Measurements from ENCODE around the gene APOC3. TPM values are rescaled to one million over a fixed set of nuclear protein-coding genes. Genes with fewer than 3 reads are reported as not detected.

Gene APOC3
- total and polyA plus RNA-seq, 2 experiments from 2014 or later, result not detected

- TF ChIP-seq REST (IDR thresholded peaks at IDR 0.05; ENCODE audit: unreplicated experiment) (no peak), CREB1 (CRISPR knock-in tag; IDR thresholded peaks at IDR 0.05; ENCODE audit: low read depth) (no peak), STAT1 (IDR thresholded peaks at IDR 0.05; ENCODE audit: unreplicated experiment) (no peak), ZNF114 (CRISPR knock-in tag; IDR thresholded peaks at IDR 0.05) (no peak), EZH2 (IDR thresholded peaks at IDR 0.05; ENCODE audit: low read depth, unreplicated experiment) (no peak), NANOG (IDR thresholded peaks at IDR 0.05; ENCODE audit: borderline replicate concordance) (no peak), EZH2phosphoT487 (IDR thresholded peaks at IDR 0.05; ENCODE audit: unreplicated experiment) (no peak), JUNB (IDR thresholded peaks at IDR 0.05; ENCODE audit: unreplicated experiment) (no peak)
- TF ChIP-seq, protein P1, sequence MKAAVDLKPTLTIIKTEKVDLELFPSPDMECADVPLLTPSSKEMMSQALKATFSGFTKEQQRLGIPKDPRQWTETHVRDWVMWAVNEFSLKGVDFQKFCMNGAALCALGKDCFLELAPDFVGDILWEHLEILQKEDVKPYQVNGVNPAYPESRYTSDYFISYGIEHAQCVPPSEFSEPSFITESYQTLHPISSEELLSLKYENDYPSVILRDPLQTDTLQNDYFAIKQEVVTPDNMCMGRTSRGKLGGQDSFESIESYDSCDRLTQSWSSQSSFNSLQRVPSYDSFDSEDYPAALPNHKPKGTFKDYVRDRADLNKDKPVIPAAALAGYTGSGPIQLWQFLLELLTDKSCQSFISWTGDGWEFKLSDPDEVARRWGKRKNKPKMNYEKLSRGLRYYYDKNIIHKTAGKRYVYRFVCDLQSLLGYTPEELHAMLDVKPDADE (IDR thresholded peaks at IDR 0.05), result no peak
- TF ChIP-seq, protein P2, sequence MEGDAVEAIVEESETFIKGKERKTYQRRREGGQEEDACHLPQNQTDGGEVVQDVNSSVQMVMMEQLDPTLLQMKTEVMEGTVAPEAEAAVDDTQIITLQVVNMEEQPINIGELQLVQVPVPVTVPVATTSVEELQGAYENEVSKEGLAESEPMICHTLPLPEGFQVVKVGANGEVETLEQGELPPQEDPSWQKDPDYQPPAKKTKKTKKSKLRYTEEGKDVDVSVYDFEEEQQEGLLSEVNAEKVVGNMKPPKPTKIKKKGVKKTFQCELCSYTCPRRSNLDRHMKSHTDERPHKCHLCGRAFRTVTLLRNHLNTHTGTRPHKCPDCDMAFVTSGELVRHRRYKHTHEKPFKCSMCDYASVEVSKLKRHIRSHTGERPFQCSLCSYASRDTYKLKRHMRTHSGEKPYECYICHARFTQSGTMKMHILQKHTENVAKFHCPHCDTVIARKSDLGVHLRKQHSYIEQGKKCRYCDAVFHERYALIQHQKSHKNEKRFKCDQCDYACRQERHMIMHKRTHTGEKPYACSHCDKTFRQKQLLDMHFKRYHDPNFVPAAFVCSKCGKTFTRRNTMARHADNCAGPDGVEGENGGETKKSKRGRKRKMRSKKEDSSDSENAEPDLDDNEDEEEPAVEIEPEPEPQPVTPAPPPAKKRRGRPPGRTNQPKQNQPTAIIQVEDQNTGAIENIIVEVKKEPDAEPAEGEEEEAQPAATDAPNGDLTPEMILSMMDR (conservative IDR thresholded peaks at IDR 0.05; ENCODE audit: low read depth in 2 of 2), result no peak
Measured at GRCh38 chr11:116857936-116858335, 28.2 kb downstream of the APOC3 start (continued).

DNA sequence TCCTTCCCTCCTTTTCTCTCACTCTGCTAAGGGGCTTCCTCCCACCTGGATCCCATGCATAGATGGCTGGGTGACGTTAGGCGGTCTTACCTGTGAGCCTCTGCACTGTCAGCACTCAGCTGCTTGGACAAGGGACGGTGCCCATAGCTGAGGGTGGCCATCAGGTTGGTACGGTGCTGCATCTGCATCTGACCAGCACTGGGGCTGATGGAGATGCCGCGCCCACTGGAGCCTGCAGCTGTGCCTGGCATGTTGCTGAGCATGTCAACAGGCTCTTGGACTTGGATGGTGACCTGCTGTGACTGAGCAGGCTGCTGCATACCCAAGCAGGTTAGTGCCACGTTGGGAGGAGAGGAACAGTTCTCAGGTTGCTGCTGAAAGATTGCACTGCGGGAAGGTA, 29.5 kb downstream of the APOC3 start:
- Histone ChIP-seq H3K36me3 (ENCODE audit: insufficient read depth) (peaks cover 14% of the 10 kb centered on the region), H2AFZ (no peak overlapping the region), H3K27me3 (ENCODE audit: insufficient read depth) (no peaks in the 10 kb centered on the region), H3K9me2 (ENCODE audit: insufficient read depth) (no peaks in the 10 kb centered on the region), H3F3A (replicated peaks; ENCODE audit: low read depth) (no peaks in the 10 kb centered on the region), H3K27ac (ENCODE audit: low read depth) (no peak overlapping the region), H3K4me2 (no peak overlapping the region), H4K20me1 (replicated peaks; ENCODE audit: insufficient read depth) (no peaks in the 10 kb centered on the region), H3K4me1 (ENCODE audit: insufficient read depth) (no peaks in the 10 kb centered on the region), H3K4me3 (no peak overlapping the region), H3K79me2 (replicated peaks; ENCODE audit: insufficient read depth) (no peaks in the 10 kb centered on the region)
- no peak for DNase-seq (ENCODE audit: low spot score)
- Mint-ChIP-seq H3K4me3 (no peak overlapping the region), H3K27me3 (ENCODE audit: insufficient read depth, low read depth, poor library complexity) (peaks cover 2% of the 10 kb centered on the region), H3K9me3 (no peaks in the 10 kb centered on the region), H3K4me1 (no peaks in the 10 kb centered on the region), H3K36me3 (ENCODE audit: low read depth) (peaks cover 27% of the 10 kb centered on the region), H3K27ac (no peak overlapping the region)
- TF ChIP-seq NANOG (IDR thresholded peaks at IDR 0.05; ENCODE audit: borderline replicate concordance) (no peak), ZNF331 (CRISPR knock-in tag; IDR thresholded peaks at IDR 0.05; ENCODE audit: low read depth) (no peak)
- TF ChIP-seq, protein P2 (conservative IDR thresholded peaks at IDR 0.05; ENCODE audit: low read depth in 2 of 2), result no peak
- ATAC-seq, result no peak

Data from GM23338 (cell line).